K562 (cell line): ENCODE data around the gene FBXW7. TPM values are rescaled to one million over a fixed set of nuclear protein-coding genes. Genes with fewer than 3 reads are reported as not detected.

Source experiments
- CHD1 ChIP-seq: fragments of 200-600 bp; sonication (generic); IDR thresholded peaks from one replicate; pipeline ENCODE4 v1.6.1; 2012; ENCODE audit warnings: mild to moderate bottlenecking, moderate library complexity, low read length, inconsistent platforms
- MEIS2 ChIP-seq: fragments of 450-650 bp; IDR thresholded peaks from 2 replicates; pipeline ENCODE4 v1.6.1; 2014; ENCODE audit warnings: mild to moderate bottlenecking; ENCODE audit not compliant: partially characterized antibody
- NCOA1 ChIP-seq: fragments of 450-650 bp; IDR thresholded peaks from 2 replicates; pipeline ENCODE4 v1.6.1; 2016; ENCODE audit warnings: low read depth
- NFYB ChIP-seq: IDR thresholded peaks from 2 replicates; pipeline ENCODE4 v1.6.1; 2011; ENCODE audit warnings: mild to moderate bottlenecking, moderate library complexity; ENCODE audit not compliant: insufficient read length; ENCODE audit errors: extremely low read depth
- THRAP3 ChIP-seq: fragments of 450-650 bp; IDR thresholded peaks from 2 replicates; pipeline ENCODE4 v1.6.1; 2016; ENCODE audit warnings: mild to moderate bottlenecking, inconsistent platforms, borderline replicate concordance
- XRCC3 ChIP-seq: fragments of 450-650 bp; IDR thresholded peaks from 2 replicates; pipeline ENCODE4 v1.6.1; 2017; ENCODE audit warnings: mild to moderate bottlenecking, moderate library complexity
- polyA plus RNA-seq, 8 experiments: library from polyadenylated mRNA; depleted of rRNA in 4 of 8; stranded (reverse) in 5 of 8; unstranded in 3 of 8; fragments of >200 nt; fragmentation: Nextera tagmentation in 2 of 8; fragmentation: Illumina TruSeq in 1 of 8; extraction: Ambion mirVana in 2 of 8; extraction: Trizol in 1 of 8; gene quantifications; 2 replicates each; pipeline versions ENCODE4 v1.2.1 to v1.2.3, GENCODE V29; 2011 to 2014; ENCODE audit warnings: inconsistent platforms in 1 of 8, missing spikeins in 1 of 8
- total RNA-seq, 7 experiments: library from RNA; depleted of rRNA in 6 of 7; stranded (reverse); fragments of >200 nt in 6 of 7; fragmentation: Illumina TruSeq in 2 of 7; extraction: Trizol in 2 of 7; gene quantifications; 2 replicates each; pipeline versions ENCODE4 v1.2.1 to v1.2.3, GENCODE V29; 2011 to 2021; ENCODE audit warnings: low replicate concordance in 1 of 7
- TF ChIP-seq, protein P1 (sequence below): fragments of 450-650 bp; formaldehyde crosslinking; IDR thresholded peaks from 2 replicates; pipeline ENCODE4 v1.4.0; 2020; ENCODE audit warnings: mild to moderate bottlenecking, mixed read lengths
- TF ChIP-seq, protein P2 (sequence below): fragments of 250-450 bp; sonication (Bioruptor Pico); IDR thresholded peaks from 2 replicates; pipeline ENCODE4 v1.4.0; 2020; ENCODE audit warnings: mild to moderate bottlenecking, moderate library complexity
- TF ChIP-seq, protein P3 (sequence below): sonication (generic); formaldehyde crosslinking; IDR thresholded peaks from 2 replicates; pipeline ENCODE4 v1.8.0; 2022; ENCODE audit warnings: mild to moderate bottlenecking, missing genetic modification reagents
- TF ChIP-seq, protein P4 (sequence below): fragments of 450-650 bp; formaldehyde crosslinking; IDR thresholded peaks from 2 replicates; pipeline ENCODE4 v1.4.0; 2020; ENCODE audit warnings: mild to moderate bottlenecking, moderate library complexity
- TF ChIP-seq, protein P5 (sequence below): sonication (generic); formaldehyde crosslinking; IDR thresholded peaks from 2 replicates; pipeline ENCODE4 v1.8.0; 2022; ENCODE audit warnings: mild to moderate bottlenecking, low read depth, missing genetic modification reagents
- TF ChIP-seq, protein P6 (sequence below): fragments of 450-650 bp; IDR thresholded peaks from 2 replicates; pipeline ENCODE4 v1.6.1; 2016; ENCODE audit warnings: low read depth

Gene FBXW7
- total and polyA plus RNA-seq, 9 of the 15 experiments (the other 6 are each of a cell fraction or from before 2014, with no cell fraction given) = 6.8 to 44.2 (median 16.4) TPM

DNA sequence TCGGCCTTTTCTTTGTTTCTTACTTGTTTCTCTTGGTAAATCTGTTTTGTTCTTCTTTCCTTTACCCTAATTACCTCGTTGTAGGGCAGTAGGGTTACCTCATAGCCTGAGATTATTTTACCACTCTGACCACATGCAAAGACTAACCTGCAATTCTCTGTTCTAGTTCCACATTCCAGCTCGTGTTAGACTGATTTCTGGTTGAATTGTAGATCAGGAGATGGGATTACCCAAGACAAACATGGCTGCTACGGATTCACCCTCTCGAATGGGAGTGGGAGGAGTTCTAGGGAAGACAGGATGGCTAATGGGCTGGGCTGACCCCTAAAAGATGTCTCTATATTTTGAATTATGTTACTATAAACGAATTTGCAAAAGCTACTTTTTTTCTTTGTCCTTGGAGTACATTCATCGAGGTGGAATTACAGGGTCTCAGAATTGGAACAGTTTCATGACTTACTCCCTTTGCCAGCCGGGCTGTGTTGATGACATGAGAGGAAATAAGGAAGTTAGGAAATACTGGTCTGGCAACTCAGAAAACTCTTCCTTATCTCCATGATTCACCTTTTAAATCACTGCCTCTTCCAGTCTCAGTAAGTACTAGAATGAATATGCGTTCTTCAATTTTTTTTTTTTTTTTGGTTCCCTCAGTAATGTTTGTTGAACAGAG lies 36.7 kb upstream of the FBXW7 start (continued):
- TF ChIP-seq, protein P1, sequence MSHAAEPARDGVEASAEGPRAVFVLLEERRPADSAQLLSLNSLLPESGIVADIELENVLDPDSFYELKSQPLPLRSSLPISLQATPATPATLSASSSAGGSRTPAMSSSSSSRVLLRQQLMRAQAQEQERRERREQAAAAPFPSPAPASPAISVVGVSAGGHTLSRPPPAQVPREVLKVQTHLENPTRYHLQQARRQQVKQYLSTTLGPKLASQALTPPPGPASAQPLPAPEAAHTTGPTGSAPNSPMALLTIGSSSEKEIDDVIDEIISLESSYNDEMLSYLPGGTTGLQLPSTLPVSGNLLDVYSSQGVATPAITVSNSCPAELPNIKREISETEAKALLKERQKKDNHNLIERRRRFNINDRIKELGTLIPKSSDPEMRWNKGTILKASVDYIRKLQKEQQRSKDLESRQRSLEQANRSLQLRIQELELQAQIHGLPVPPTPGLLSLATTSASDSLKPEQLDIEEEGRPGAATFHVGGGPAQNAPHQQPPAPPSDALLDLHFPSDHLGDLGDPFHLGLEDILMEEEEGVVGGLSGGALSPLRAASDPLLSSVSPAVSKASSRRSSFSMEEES (CRISPR knock-in tag) = no peak
- TF ChIP-seq NFYB (no peak), CHD1 (no peak), NCOA1 (no peak), THRAP3 (no peak), MEIS2 (no peak), XRCC3 (no peak)
- TF ChIP-seq, protein P2, sequence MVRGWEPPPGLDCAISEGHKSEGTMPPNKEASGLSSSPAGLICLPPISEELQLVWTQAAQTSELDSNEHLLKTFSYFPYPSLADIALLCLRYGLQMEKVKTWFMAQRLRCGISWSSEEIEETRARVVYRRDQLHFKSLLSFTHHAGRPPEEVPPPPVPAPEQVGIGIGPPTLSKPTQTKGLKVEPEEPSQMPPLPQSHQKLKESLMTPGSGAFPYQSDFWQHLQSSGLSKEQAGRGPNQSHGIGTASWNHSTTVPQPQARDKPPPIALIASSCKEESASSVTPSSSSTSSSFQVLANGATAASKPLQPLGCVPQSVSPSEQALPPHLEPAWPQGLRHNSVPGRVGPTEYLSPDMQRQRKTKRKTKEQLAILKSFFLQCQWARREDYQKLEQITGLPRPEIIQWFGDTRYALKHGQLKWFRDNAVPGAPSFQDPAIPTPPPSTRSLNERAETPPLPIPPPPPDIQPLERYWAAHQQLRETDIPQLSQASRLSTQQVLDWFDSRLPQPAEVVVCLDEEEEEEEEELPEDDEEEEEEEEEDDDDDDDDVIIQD = no peak
- TF ChIP-seq, protein P3, sequence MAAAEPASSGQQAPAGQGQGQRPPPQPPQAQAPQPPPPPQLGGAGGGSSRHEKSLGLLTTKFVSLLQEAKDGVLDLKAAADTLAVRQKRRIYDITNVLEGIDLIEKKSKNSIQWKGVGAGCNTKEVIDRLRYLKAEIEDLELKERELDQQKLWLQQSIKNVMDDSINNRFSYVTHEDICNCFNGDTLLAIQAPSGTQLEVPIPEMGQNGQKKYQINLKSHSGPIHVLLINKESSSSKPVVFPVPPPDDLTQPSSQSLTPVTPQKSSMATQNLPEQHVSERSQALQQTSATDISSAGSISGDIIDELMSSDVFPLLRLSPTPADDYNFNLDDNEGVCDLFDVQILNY (CRISPR knock-in tag) = no peak
- TF ChIP-seq, protein P4, sequence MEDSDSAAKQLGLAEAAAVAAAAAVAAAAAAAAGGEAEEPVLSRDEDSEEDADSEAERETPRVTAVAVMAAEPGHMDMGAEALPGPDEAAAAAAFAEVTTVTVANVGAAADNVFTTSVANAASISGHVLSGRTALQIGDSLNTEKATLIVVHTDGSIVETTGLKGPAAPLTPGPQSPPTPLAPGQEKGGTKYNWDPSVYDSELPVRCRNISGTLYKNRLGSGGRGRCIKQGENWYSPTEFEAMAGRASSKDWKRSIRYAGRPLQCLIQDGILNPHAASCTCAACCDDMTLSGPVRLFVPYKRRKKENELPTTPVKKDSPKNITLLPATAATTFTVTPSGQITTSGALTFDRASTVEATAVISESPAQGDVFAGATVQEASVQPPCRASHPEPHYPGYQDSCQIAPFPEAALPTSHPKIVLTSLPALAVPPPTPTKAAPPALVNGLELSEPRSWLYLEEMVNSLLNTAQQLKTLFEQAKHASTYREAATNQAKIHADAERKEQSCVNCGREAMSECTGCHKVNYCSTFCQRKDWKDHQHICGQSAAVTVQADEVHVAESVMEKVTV (CRISPR knock-in tag) = no peak
- TF ChIP-seq, protein P5, sequence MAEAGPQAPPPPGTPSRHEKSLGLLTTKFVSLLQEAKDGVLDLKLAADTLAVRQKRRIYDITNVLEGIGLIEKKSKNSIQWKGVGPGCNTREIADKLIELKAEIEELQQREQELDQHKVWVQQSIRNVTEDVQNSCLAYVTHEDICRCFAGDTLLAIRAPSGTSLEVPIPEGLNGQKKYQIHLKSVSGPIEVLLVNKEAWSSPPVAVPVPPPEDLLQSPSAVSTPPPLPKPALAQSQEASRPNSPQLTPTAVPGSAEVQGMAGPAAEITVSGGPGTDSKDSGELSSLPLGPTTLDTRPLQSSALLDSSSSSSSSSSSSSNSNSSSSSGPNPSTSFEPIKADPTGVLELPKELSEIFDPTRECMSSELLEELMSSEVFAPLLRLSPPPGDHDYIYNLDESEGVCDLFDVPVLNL (CRISPR knock-in tag) = no peak
- TF ChIP-seq, protein P6, sequence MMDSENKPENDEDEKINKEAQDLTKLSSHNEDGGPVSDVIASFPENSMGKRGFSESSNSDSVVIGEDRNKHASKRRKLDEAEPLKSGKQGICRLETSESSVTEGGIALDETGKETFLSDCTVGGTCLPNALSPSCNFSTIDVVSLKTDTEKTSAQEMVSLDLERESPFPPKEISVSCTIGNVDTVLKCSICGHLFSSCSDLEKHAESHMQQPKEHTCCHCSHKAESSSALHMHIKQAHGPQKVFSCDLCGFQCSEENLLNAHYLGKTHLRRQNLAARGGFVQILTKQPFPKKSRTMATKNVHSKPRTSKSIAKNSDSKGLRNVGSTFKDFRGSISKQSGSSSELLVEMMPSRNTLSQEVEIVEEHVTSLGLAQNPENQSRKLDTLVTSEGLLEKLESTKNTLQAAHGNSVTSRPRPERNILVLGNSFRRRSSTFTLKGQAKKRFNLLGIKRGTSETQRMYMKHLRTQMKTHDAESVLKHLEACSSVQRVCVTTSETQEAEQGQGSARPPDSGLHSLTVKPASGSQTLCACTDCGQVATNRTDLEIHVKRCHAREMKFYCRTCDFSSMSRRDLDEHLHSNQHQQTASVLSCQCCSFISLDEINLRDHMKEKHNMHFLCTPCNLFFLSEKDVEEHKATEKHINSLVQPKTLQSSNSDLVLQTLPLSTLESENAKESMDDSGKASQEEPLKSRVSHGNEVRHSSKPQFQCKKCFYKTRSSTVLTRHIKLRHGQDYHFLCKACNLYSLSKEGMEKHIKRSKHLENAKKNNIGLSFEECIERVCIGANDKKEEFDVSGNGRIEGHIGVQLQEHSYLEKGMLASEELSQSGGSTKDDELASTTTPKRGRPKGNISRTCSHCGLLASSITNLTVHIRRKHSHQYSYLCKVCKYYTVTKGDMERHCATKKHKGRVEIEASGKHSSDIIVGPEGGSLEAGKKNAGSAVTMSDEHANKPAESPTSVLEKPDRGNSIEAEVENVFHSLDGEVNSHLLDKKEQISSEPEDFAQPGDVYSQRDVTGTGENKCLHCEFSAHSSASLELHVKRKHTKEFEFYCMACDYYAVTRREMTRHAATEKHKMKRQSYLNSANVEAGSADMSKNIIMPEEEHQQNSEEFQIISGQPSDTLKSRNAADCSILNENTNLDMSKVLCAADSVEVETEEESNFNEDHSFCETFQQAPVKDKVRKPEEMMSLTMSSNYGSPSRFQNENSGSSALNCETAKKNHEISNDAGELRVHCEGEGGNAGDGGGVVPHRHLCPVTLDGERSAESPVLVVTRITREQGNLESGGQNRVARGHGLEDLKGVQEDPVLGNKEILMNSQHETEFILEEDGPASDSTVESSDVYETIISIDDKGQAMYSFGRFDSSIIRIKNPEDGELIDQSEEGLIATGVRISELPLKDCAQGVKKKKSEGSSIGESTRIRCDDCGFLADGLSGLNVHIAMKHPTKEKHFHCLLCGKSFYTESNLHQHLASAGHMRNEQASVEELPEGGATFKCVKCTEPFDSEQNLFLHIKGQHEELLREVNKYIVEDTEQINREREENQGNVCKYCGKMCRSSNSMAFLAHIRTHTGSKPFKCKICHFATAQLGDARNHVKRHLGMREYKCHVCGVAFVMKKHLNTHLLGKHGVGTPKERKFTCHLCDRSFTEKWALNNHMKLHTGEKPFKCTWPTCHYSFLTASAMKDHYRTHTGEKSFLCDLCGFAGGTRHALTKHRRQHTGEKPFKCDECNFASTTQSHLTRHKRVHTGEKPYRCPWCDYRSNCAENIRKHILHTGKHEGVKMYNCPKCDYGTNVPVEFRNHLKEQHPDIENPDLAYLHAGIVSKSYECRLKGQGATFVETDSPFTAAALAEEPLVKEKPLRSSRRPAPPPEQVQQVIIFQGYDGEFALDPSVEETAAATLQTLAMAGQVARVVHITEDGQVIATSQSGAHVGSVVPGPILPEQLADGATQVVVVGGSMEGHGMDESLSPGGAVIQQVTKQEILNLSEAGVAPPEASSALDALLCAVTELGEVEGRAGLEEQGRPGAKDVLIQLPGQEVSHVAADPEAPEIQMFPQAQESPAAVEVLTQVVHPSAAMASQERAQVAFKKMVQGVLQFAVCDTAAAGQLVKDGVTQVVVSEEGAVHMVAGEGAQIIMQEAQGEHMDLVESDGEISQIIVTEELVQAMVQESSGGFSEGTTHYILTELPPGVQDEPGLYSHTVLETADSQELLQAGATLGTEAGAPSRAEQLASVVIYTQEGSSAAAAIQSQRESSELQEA = no peak
